RCC 7860 (cell line): Measurements from ENCODE around the gene GNGT2.
A peak's percentile ranks its signal among the peaks of the same experiment; 100 is the strongest.

Experiments used
- DNase-seq: peaks from one replicate; pipeline ENCODE4 v3.0.0-alpha.2; 2015; ENCODE audit warnings: low spot score
- FAIRE-seq: peaks from 2 replicates; lab custom pipeline; 2012; peaks lifted over from hg19 to GRCh38; lab: Jason Lieb, UNC

Gene GNGT2

GRCh38 chr17:49210158-49211029 lies at the start of gene GNGT2, which contains the start of gene ABI3:
TSS of gene GNGT2 (minus strand) at chr17:49210574. CDS start at chr17:49207422, 3,152 bp downstream.
TSS of gene ABI3 (plus strand) at chr17:49210707. CDS start at chr17:49210725, 18 bp downstream.
- no peak for FAIRE-seq
- no peak for DNase-seq

- FAIRE-seq (no peak), DNase-seq (no peak)
Measured at GRCh38 chr17:49259663-49260010, 49.3 kb upstream of the GNGT2 start.

GRCh38 chr17:49258394-49258793 lies 48.0 kb upstream of the GNGT2 start:
- FAIRE-seq (no peak), DNase-seq (no peak)

- no peak for DNase-seq
- FAIRE-seq, result no peak
Measured at GRCh38 chr17:49255125-49255524, 44.8 kb upstream of the GNGT2 start.

DNA sequence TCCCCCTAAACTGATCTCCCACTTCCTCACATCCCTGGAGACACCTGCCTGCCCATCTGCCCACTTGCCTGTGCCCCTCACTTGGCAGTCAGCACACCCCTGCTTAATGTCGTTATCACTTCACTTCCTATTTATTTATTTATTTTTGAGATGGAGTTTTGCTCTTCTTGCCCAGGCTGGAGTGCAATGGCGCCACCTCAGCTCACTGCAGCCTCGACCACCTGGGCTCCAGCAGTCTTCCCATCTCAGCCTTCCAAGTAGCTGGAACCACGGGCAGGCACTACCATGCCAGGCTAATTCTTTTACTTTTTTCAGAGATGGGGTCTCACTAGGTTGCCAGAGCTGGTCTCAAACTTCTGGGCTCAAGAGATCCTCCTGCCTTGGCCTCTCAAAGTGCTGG lies 43.7 kb upstream of the GNGT2 start:
- no peak for DNase-seq
- no peak for FAIRE-seq

DNA sequence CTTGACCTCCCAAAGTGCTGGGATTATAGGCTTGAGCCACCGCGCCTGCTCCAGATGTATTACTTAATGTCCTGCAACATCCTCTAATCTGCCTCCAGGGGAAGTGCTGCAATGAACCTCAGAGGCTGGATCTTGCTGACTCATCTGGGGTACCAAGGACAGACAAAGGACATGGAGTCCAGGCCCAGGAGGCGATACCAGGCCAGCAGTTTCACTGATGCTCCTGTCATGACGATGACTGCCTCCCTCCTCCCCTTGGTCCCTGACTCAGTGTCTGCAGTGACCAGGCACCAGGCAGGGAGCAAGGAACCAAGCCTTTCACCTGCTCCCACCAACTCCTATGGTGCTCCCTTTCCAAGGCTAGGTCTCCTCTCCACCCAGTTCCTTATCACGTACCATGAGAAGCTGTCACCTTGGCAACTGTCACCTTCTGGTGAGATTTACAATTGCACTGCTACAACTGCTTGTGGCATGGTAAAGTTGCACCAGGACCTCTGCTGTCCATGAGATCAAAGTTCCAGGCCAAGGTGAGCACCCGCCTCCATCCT lies 41.8 kb upstream of the GNGT2 start:
- DNase-seq, result no peak
- no peak for FAIRE-seq

- DNase-seq (no peak), FAIRE-seq (no peak)
Measured at GRCh38 chr17:49249890-49250522, 39.6 kb upstream of the GNGT2 start.

DNA sequence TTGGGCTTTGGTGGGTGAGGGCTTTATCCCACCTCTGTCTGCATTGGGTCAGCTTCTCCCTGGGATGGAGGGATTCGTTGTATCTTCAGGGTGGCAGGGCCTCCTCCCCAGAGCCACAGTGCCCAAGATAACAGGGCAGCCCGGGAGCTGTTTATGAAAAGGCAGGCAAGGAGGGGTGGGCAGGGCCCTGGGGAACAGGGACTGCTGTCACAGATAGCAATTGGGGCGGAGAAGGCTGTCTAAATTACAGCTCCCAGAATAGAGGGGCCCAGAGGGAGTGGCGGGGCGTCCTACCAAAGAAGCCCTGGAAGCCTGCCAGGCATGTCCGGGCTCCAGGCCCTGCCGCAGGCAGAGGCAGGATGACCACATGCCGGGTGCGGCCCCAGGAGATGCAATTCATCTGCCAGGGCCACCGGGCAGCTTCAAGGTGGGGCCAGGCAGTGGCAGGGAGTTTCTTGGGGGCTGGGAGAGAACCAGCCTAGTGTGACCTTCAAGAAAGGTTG lies 39.0 kb upstream of the GNGT2 start:
- DNase-seq (no peak), FAIRE-seq (no peak)

DNA sequence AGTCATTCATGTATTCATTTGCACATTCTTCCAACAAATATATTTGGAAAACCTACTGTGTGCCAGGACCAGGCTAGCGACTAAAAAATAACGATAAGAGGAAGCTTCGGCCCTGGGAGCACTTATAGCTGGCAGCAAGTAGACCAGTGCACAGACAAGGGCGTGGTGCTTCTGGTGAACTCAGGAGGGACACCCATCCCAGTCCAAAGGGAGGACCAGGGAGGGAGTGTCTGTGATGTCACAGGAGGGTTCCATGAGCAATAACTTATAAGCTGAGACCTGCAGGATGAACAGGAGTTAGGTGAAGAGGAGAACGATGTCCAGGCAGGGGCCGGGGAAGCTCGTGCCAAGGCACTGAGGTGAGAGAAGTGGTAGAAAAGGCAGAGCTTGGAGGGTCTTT lies 37.6 kb upstream of the GNGT2 start:
- FAIRE-seq (no peak), DNase-seq (no peak)

DNA sequence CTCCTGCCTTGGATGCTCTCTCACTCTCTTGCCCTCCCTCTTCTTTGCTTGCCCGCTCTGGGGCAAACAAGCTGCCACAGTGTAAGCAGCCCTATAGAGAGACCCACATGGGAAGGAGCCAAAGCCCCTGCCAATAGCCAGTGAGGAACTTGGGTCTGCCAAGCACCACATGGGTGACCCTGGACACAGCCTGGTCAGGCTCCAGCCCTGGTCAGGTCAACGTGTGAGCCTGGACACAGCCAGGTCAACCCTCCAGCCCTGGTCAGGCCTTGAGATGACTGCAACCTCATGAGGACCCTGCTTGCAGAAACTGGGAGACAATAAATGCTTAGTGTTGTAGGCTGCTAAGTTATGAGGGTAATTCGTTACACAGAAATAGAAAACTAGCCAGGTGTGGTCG lies 34.5 kb upstream of the GNGT2 start:
- no peak for DNase-seq
- no peak for FAIRE-seq

DNA sequence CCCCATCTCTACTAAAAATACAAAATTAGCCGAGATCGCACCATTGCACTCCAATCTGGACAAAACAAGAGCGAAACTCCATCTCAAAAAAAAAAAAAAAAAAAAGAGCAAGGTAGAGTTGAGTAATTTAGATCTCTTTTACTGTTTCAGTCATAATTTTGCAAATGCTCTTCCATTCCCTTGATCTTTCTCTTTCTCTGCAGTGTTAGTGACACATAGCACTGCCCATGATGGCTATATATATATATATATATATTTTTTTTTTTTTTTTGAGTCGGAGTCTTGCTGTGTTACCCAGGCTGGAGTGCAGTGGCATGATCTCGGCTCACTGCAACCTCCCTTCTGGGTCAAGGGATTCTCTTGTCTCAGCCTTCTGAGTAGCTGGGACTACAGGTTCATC lies 32.4 kb upstream of the GNGT2 start:
- DNase-seq (no peak), FAIRE-seq (no peak)

DNA sequence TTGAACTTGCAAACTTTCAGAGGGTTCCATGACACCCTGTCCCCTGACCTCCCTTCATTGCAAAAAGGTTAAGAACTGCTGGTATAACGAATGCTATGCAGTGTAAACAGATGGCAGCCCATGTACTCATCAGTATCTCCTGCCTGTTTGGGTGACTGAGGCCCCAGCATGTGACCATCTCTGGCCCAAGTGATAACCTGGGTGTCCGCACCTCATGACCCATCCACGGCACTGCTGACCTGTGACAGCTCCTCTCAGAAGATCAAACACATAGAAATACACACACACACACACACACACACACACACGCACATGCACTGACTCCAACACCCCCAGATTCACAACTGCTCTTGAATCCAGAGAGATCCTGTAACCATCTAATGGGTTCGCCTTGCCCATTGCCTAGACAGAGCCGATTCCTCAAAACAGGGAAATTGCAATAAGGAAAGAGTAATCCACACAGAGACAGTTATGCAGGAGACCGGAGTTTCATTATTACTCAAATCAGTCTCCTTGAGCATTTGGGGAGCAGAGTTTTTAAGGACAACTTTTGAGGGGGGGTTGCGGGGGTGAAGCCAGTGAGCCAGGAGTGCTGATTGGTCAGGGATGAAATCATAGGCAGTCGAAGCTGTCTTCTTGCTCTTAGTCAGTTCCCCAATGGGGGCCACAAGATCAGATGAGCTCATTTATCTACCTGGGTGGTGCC lies 31.5 kb upstream of the GNGT2 start:
- FAIRE-seq (no peak), DNase-seq (no peak)

DNA sequence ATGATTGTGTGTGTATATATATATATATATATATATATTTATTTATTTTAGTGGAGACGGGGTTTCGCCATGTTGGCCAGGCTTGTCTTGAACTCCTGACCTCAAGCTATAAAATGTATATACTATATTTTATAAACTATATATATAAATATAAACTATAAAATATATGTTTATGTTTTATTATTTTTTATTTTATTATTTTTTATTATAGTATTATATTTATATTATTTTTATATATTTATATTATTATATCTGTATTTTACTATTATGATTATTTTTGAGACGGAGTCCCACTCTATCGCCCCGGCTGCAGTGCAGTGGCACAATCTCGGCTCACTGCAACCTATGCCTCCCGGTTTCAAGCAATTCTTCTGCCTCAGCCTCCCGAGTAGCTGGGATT lies 30.7 kb upstream of the GNGT2 start:
- FAIRE-seq (peak; percentile 60), DNase-seq (no peak)

DNA sequence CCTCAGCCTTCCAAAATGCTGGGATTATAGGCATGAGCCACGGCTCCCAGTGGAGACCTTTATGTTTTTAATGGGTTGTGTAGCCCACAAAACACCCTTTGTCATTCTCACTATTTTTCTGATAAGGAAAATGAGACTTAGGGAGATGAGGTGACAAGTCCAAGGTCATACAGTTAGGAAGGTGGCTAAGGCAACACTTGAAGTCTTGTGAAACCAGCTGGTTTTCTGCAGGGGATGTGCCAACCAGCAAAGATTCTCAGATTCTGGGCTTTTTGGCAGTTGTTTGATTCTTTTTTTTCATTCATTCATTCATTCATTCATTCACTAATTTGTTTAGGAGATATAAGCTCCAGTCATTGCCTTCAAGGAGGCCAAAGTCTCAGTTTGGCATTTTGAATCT lies 30.2 kb upstream of the GNGT2 start:
- FAIRE-seq (no peak), DNase-seq (no peak)

DNA sequence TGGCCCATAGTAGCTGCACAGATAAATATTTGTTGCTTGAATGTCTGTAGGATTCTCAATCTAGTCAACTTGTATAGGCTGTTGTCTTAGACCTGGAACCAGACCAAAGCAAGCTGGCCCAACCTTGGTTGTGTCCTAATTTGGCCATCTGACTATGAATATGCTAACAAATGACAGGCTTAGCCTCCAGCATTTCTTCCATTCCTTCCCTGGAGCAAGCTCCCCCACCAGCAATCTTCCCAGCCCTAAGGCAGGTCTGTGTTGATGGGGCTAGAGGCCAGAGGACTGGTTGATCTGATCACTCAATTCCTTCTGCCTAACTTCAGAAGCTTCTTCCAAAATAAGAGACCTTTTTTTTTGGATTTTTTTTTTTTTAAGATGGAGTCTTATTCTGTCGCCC lies 29.6 kb upstream of the GNGT2 start:
- DNase-seq (no peak), FAIRE-seq (no peak)

DNA sequence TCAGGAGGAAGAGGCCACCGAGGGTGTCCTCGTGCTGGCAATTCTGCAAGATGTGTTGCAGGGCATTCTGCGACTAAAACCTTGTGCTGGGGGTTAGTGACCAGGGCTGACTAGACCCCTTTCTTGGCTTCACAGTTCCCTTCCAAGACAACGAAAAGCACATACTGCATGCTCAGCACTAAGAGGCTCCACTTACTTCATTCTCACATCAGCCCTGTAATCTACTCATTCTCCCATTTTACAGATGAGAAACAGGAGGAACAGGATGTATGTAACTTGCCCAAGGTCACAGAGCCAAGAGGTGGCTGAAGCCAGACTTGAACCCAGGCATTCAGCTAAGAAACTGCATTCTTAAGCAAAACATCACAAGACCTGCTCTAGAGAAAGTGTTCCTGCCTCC lies 25.5 kb upstream of the GNGT2 start:
- FAIRE-seq (no peak), DNase-seq (no peak)

- FAIRE-seq (no peak), DNase-seq (no peak)
Measured at GRCh38 chr17:49234509-49235080, 24.2 kb upstream of the GNGT2 start.

GRCh38 chr17:49231563-49231894 lies 21.2 kb upstream of the GNGT2 start:
- DNase-seq (no peak), FAIRE-seq (no peak)

DNA sequence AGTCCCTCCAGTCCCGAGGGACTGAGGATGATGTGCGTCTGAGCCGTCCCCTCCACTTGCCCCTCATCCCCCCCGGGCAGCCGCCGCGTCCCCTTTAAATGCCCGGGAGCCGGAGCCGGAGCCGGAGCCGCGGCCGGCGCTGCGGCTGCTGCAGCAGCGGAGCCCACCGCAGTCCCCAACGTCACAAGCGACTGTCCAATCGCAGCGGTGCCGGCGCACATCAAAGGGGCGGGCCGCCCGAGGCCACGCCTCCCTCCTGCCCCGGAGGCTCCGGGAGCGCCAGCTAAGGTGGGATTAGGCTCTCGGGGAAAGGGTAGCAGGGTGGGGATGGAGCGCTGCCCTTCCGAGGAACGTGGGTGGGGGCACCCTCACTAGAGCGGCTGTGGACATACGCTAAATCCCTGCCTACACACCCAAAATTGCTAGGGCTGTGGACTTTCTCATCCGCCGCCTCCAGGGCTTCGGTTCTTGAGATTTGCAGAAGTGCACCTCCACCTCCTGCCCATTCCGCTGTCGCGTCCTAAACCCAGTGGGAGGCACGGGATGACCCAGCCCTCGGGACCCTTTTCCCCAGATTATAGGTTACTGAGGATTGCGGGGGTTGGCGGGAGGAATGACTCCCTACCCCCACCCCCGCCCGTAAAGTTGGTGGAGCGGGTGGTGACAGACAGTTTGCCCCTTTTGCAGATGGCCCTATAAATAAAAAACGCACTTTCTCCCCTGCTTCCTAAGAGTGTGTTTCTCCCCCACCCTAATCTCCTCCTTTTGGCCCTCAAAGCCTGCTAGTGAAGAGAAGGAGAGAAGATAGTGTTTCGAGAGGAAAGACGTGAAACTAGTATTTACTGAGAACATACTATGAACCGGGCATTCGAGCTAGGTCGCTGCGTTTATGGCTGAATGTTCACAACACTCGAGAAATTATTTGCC lies 20.5 kb upstream of the GNGT2 start, which contains the start of gene PHOSPHO1:
PHOSPHO1 (minus strand) TSS at position 152 of the 927 bp plus-strand sequence. CDS start 4,096 bp downstream, outside the sequence.
- DNase-seq (peak; percentile 69), FAIRE-seq (no peak)
